HG02759 (cell line): Measurements from ENCODE around the gene UBLCP1.
A peak's percentile ranks its signal among the peaks of the same experiment; 100 is the strongest.
"Not testable (repeated sequence)": the region's sequence is repeated elsewhere in the genome, so short reads cannot be mapped to it uniquely, and the experiment has no call there.

Experiments
- ATAC-seq: cut with Tn5 transposase; IDR thresholded peaks from one replicate; pipeline ENCODE4 v1.9.1; 2021; ENCODE audit warnings: mild to moderate bottlenecking, moderate library complexity; ENCODE audit not compliant: unreplicated experiment

UBLCP1 gene, protein sequence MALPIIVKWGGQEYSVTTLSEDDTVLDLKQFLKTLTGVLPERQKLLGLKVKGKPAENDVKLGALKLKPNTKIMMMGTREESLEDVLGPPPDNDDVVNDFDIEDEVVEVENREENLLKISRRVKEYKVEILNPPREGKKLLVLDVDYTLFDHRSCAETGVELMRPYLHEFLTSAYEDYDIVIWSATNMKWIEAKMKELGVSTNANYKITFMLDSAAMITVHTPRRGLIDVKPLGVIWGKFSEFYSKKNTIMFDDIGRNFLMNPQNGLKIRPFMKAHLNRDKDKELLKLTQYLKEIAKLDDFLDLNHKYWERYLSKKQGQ

DNA sequence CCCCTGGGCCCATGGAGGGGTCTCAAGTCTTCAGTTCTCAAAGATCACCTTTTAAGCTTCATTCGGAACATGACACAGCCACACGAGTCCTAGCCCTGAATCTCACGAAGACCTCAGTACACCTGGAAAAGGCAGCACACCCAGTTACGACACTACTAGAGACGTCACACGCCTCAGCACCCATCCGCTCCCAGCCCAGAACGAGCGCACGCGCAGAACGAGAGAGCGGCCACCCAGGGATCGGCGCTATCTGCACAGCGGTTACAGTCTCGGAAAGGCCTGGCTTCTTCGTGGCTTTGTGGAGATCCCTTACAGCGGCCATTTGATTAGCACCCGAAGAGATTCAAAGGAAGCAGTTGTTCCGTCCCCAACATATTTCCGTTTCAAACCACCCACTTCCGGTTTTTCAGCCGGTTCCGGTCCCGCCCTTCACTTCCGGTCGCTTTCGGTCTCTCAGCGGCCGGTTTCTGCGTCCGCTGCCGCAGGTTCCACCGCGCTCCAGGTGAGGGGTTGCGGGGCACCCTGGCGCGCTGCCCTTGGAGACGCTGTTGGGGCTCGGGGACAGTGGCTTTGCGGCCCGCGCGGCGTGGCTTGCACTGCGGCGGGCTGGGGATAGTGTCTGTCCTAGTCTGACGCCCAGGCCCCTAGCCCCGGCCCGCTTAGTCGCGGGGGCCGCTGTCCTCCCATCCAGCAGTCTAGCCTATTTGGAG is at the start of gene UBLCP1:
Gene UBLCP1 (plus strand): TSS at position 432 of the 710 bp plus-strand sequence. CDS start 5,626 bp downstream, outside the sequence.
- ATAC-seq, result peak; percentile 95

DNA sequence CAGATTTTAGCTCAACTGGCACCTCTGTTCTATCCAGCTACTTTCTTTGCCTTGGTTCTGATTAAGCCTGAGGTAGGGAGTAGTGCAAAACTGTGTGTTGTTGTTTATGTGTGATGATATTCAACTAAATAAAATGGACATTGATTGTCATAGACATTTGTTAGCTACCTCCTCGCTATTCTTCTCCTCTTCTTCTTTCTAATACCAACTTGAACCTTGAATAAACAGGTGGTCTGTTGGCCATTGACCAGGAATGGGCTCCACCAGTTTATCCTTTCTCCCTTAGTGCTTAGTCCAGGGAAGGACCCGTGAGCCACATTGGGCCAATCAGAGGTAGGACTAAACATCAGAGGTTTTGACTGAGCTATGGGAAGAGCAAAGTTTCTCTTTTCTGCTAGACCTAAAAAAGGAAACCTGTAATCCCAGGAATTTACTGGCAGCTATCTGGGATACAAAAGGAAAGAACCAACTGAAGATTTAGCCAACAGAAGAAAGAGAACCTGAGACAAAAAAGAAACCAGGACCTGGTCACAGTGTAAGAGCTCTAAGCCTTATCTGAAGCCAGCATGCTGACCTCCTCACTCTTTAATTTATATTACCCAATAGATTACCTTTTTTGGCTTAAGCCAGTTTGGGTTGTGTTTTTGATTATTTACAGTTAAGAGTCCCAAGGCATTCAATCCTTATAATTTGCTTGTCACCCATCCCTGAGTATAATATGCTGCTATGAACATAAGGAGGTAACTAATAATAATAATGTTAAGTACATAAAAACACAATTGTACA is 48.4 kb upstream of the UBLCP1 start:
- no peak for ATAC-seq

DNA sequence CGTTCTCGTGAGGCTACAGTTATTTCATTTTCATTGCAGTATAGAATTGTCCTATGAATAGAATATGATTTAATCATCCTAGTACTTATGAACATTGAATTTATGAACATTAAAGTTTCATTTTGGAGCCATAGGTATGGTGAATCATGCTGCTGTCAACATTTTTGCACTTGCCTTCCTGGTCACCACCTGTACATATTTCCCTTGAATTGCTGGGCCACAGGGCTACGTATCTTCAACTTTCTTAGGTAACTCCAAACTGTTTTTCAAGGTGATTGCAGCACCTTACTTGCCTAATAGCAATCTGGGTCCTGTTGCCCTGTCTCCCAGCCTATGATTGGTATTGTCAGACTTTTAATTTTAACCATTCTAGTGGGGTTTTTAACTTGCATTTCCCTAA is 47.2 kb upstream of the UBLCP1 start:
- ATAC-seq, result no peak

DNA sequence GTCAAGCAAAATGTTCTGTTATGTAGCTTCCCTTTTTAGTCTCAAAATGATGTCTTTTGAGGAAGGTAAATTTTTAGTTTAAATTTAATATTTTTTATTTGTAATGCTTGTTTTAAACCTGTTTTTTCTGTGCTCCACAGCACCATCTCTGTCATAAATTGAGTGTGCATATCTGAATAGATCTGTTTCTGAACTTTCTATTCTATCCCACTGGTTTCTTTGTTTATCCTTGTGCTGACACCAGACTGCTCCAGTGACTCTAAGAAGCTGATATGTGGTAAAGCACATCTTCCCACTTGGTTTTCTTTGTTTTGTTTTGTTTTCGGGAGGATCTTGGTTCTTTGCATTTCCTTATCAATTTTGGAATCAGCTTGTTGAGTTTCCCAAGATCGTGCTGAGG is 46.6 kb upstream of the UBLCP1 start:
- ATAC-seq, result no peak

DNA sequence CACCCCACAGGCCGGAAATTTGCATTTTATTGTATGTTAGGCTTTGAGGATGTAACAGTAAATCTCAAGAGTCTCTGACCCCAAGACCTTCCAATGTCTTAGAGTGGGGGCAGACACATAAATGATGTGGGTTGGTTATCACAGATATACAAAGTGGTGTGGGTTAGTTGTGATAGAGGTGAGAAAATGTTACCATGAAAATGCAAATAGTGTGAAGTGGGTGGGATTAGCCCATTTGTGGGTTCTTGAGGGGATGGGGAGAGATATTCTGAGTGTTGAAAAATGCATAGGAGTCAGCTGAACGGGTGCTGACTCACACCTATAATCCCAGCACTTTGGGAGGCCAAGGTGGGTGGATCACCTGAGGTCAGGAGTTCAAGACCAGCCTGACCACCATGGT is 45.9 kb upstream of the UBLCP1 start:
- no peak for ATAC-seq

DNA sequence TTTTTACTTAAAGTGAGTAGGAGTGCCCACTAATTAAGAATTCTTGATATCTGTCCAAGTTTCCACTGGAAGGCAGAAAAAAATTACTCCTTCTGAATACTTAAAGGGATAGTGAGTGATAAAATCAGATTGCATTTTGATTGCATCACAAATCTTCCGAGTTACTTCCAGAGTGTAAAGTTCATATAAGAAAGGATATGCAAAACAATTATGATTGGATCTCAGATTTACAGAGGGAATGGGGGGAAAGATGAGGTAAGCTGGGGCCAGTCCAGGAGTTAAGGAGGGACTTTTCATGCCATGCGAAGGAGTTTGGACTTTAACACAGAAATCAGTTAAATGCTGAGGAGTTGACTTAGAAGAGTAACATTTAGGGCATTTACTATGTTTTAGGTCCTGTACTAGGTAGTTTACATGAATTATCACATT is 44.5 kb upstream of the UBLCP1 start:
- ATAC-seq, result no peak

DNA sequence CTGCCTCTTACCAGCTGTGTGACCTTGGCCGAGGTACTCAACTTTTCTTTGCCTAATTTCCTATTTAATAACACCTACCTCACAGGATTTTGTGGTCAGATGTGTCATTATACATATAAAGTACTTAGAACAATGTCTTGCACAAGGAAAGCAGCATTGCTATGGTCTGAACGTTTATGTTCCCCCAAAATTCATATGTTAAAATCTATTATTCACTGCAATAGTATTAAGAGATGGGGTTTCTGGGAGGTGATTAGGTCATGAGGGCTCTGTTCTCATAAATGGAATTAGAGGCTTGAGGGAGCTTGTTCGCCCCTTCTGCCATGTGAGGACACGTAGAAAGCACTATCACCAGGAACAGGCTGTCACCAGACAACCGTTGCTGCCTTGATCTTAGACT is 42.9 kb upstream of the UBLCP1 start:
- no peak for ATAC-seq

DNA sequence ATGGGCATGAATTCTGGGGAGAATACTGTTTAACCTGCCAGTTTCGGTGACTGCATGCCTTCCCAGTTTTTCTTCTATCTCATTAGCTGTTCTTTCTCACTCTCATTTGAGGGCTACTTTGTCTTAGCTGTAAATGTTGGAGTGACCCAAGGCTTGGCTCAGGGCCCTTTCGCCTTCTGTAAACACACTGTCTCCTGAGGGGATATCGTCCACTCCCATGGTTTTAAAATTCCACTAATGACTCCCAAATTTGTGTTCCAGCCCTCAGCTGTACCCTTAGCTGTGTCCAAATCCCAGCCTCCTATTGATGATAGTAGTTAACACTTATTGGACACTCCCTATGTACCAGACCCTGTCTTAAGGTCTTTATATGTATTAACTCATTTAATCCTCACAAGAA is 39.6 kb upstream of the UBLCP1 start:
- ATAC-seq, result no peak

DNA sequence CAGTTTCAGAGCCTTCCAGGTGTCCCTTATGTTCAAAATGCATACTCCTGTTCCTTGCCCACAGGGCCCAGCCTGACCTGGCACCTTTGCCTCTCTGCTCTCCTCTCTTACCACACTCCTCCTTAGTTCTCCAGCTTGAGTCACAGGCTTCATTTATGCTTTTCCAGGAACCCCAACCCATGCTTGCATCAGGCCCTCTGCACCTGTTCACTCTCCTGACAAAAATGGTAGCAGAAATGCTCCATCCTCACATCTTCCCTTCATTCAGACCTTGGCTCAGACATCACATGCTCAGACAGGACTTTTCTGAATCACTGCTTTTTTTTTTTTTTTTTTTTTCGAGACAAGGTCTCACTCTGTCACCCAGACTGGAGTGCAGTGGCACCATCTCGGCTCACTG is 38.6 kb upstream of the UBLCP1 start:
- ATAC-seq, result no peak

DNA sequence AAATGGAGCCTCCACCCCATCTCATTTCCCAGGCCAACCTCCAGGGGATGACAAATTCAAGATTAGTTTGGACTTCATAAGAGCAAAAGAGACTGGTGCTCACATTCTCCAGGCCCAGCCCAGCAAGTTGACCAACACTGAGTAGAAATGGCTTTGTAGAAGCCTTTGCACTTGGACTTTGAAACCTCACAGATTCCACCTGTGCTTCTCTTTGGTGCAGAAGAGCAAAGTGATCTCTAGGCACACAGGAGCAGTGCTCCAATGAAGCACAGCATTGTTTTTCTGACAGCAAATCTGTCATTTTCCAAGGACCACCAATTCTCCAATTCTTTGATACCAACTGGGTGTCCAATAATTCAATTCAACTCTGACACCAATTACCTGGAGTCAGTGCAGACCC is 36.6 kb upstream of the UBLCP1 start:
- ATAC-seq, result no peak

DNA sequence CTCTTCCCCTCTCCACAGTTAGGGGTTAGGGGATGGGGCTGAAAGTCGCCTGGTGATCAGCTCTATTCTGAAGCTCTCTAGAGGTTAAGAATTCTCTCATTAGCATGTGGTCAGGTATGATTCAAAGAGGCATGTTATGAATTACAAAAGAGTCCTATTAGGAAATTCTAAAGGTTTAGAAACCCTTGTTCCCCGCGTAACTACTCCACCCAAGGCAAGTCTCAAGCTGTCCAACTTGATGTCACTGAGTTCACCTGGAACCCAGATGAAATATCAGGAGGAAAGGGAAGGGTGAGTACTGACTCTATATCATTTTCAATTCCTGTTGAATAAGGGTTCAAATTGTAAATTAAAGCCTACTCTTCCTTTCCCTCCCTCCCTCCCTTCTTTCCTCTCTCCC is 35.6 kb upstream of the UBLCP1 start:
- no peak for ATAC-seq

DNA sequence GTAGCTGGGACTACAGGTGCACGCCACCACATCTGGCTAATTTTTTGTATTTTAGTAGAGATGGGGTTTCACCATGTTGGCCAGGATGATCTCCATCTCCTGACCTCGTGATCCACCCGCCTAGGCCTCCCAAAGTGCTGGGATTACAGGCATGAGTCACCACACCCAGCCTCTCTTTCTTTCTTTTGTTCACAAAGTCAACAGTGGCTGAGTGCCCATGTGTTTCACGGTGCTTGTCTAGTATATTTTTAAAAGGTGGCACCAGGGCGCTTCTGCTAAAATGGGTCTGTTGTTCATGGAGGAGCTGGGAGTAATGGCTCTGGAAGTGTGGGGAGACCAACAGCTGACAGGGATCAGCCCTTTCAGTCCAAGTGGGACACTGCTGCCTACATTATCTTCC is 35.0 kb upstream of the UBLCP1 start:
- ATAC-seq, result not testable (repeated sequence)

DNA sequence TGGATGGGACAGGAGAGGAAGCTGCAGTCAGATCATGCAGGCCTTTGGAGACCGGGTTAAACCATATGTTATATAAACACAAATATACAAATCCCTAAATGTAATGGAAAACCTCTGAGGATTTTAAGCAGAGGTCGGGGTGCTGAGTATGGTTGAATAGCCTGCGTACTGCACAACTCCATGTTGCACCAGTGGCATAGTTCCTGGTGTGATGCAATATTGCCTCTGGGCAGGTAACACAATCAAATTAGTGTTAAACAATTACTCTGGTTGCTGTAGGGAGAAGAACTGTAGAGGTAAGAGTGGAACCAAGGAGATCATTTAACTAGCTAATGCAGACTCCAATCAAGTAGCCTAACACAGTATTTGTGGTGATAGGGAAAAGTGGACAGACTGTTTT is 32.4 kb upstream of the UBLCP1 start:
- no peak for ATAC-seq

DNA sequence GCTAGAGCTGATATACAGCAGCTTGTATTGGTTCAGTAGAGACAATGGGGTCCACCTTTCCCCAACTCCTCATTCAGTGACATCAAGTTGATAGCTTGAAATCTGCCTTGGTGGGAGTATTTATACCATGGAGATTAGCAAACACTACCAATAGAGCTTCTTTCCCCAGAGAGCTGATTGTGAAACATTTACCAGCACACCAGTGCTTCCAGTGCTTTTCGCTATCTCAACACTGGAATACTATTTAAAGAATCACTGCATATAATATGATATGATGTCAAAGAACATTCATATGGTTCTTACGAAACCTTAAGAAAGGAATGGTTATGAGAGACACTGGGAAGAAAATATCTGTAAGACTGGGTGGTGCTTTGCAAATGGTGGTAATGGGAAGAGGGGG is 31.9 kb upstream of the UBLCP1 start:
- ATAC-seq, result no peak

DNA sequence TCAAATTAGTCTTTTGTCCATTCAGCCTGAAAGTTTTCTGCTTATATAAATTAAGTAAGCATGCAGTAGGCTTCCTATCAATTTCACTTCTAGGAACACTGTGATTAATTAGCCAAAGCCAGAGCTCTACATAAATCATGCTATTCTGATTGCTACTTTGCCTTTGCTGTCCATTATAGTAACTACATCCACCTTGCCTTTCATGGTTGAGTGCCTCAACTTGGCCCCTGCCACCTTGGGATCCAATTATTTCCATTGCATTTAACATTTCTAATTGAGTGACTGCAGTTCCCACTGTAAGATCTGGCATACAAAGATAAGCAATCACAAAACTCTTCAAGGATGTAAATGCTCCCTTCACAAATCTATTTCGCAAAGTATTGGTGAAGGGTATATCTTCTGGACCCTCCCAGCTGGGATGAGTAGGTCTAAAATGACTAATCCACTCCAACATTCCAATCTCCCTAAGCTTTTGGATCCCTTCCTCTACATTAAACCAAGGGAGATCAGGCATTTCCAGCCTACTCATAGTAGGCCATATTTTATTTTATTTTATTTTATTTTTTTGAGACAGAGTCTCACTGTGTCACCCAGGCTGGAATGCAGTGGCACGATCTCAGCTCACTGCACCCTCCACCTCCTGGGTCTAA is 27.1 kb upstream of the UBLCP1 start:
- ATAC-seq, result not testable (repeated sequence)

DNA sequence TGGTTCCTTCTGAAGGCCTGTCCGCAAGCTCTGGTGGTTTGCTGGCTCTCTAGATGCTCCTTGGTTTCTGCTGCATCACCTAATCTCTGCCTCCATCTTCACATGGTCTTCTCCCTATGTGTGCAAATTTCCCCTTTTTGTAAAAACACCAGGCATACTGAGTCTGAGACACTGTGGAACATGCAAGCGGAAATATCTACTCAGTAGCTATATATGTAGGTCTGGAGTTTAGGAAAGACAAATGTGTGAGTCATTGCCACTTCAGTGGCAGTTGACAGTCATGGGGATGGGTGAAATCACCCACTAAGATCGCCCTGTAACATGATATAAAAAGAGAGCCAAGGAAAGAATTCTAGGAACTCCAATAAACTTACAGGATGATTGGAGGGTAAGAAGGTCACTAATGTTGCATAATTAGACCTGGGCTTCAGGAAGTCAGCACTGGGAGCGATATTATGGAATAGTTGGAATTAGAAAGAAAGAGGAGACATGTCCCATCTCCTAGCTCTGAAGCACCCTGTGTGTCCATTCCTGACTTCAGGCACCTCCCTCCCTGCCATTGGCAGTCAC is 22.7 kb upstream of the UBLCP1 start:
- ATAC-seq, result no peak

DNA sequence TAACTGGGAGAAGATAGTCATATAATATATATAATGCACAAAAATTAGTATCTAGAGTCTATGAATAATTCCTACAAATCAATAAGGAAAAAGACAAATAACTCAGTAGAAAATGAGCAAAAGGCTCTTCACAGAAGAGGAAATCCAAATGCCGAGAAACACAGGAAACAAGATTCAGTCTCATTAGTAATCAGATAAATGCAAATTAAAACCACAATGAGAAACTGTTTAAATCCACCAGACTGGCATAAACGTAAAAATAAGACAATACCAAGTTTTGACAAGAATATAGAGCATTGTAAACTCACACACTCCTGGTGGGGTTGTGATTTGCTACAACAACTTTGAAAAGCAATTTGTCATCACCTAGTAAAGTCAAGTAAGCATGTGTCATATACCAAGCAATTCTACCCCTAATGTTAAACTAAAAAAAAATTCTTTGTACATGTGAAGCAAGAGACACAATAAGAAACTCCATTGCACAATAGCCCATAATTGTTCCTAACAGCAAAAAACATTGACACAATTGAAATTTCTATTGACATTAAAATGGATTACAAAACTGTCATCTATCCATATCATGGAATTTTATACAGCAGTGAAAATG is 21.0 kb upstream of the UBLCP1 start:
- no peak for ATAC-seq

DNA sequence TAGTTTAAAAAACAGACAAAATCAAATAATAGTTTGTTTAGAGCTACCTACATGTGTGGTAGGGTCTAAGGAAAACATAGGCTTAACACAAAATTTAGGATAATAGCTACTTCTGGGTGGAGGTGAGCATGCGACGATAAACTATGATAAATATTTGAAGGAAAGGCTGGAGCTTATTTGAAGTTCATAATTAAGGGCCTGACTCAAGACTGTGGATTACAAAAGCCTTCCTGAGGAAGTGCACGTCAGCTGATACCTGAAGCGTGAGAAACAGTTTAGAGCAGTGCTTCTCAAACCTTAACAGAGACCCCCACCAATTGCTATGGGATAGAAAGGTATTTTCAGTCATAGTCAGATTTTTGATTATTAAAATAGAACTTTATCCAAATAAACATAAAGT is 20.4 kb upstream of the UBLCP1 start:
- no peak for ATAC-seq

DNA sequence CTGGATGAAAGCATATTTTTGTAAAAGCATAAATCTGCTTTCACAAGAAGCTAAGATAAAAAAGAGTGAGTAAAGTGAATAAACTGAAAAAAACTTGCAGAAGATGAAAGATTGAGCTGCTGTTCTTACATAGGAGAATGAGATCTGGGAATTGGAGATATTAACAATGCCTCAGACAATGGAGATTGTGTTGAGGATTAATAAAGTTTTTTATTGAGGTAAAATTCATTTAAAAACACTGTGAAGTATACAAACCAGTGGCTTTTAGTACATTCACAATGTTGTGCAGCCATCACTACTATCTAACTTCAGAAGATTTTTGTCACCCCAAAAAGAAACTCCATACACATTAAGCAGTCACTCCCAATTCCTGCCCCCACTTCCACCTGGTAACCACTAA is 19.7 kb upstream of the UBLCP1 start:
- no peak for ATAC-seq

DNA sequence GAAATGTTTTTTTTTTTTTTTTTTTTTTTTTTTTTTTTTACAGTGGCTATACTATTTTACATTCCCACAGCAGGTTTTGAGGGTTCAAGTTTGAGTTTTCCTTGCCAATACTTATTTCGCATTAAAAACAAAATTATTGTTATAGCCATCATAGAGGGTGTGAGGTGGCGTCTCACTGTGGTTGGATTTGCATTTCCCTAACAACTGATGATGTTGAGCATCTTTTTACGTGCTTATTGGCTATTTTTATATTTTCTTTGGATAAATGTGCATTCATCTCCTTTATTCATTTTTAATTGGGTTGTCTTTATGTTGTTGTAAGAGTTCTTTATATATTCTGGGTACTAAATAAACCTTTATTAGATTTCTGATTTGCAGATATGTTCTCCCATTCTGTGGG is 18.9 kb upstream of the UBLCP1 start:
- no peak for ATAC-seq

DNA sequence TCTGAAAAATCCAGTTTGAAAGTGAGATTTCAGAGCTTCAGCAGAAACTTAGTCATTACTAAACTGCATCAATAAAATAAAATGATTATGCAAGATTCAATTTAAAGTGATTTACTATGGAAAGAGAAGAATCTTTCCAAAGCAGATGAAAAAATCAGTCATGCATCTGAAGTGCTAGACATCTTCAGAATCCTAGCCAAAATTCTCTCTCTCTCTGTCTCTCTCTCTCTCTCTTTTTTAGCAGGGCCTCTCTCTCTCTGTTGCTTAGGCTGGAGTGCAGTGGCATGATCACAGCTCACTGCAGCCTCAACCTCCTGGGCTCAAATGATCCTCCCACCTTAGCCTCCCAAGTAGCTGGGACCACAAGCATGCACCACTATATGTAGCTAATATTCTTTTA is 18.2 kb upstream of the UBLCP1 start:
- no peak for ATAC-seq
